GM12864 (cell line): ENCODE data around the gene CRYBA4.
"Not testable (repeated sequence)": the region's sequence is repeated elsewhere in the genome, so short reads cannot be mapped to it uniquely, and the experiment has no call there.

Experiments used
- DNase-seq: peaks from one replicate; pipeline ENCODE4 v3.0.0-alpha.2; 2011; ENCODE audit warnings: low read depth
- H3K4me3 ChIP-seq: 2 replicates; pipeline ENCODE4 v1.5.1; 2011; ENCODE audit warnings: mild to moderate bottlenecking, low read depth, low read length, control low read depth
- TF ChIP-seq, protein P1 (sequence below): IDR thresholded peaks from 2 replicates; pipeline ENCODE4 v1.5.1; 2011; ENCODE audit warnings: low read depth, mild to moderate bottlenecking, moderate library complexity, low read length, control low read depth, inconsistent platforms; ENCODE audit errors: missing control alignments

CRYBA4 gene

DNA sequence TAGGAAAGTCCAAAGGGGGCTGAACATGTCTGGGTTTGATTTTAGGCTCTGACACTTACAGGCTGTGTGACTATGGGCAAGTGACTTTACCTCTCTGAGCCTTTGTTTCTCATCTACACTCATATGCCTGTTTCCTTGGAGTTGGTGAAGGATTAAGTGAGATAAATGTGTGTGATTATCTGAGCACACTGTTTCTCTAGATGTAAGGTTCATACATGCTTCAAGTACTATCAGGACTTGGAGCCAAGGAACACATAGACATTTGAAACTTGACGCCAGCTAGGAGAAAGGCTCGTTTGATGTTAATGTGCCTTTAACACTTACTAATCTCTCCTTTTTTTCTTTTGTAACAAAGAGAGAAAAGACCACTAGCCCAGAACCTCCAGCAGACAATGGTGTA lies 13.6 kb upstream of the CRYBA4 start:
- TF ChIP-seq, protein P1, sequence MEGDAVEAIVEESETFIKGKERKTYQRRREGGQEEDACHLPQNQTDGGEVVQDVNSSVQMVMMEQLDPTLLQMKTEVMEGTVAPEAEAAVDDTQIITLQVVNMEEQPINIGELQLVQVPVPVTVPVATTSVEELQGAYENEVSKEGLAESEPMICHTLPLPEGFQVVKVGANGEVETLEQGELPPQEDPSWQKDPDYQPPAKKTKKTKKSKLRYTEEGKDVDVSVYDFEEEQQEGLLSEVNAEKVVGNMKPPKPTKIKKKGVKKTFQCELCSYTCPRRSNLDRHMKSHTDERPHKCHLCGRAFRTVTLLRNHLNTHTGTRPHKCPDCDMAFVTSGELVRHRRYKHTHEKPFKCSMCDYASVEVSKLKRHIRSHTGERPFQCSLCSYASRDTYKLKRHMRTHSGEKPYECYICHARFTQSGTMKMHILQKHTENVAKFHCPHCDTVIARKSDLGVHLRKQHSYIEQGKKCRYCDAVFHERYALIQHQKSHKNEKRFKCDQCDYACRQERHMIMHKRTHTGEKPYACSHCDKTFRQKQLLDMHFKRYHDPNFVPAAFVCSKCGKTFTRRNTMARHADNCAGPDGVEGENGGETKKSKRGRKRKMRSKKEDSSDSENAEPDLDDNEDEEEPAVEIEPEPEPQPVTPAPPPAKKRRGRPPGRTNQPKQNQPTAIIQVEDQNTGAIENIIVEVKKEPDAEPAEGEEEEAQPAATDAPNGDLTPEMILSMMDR: no peak
- no peak overlapping the region for H3K4me3 ChIP-seq
- DNase-seq: no peak

DNA sequence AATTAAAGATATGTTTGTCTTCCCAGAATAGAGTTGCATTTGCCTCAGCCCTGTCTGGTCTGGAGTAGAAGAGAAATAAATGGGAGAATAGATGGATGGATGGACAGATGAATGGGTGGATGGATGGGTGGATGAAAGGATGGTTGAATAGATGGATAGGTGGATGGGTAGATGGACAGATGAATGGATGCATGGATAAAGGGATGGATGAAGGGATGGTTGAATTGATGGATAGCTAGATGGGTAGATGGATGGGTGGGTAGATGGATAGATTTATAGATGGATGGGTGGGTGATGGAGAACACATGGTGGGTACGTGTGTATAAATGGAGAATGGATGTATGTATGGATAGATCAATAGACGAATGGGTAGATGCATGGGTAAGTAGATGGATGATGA lies 12.5 kb upstream of the CRYBA4 start:
- no peak overlapping the region for H3K4me3 ChIP-seq
- DNase-seq: no peak
- TF ChIP-seq, protein P1: no peak

DNA sequence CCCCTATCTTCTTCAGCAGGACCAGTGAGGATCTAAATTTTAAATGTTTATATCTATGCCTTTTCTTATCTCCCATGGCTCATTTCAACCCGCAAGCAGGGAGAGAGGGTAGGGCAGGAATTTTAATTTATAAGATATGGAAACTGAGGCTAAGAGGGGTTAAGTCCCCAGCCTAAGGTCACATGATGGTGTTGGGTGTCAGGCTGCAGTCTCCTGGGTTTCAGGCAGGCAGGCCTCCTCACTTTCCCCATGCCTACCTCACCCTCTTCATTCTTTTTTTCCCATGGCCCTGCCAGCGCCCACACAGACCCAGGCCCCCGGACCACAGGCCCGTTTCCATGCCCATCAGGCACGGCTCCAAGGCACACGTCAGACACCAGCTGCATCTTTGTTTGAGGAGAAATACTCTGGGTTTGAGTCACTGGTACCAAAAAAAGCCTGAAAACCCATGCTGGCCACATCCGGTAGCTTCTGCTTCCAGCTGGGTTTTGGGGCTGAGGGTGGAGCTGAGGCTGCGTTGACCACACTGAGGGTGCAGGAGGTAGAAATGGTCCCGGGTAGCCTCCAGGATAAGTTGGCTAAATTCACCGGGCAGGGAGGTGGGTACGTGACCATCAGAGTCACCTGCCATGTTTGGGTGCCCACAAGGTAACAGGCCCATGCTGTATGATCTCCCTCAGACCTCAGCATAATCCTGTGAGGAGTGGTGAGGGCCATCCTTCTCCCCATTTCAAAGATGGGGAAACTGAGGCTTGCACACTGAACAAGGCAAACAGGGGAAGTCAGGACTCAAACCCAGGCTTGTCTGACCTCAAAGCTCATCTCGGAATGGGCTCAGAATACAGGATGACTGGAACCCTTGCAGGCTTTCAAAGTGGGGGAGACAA lies 11.4 kb upstream of the CRYBA4 start:
- TF ChIP-seq, protein P1: no peak
- H3K4me3 ChIP-seq: 0 out of 2 replicates have a peak overlapping the region, but pooled peaks have one; percentile 9
- DNase-seq: peak; percentile 87

DNA sequence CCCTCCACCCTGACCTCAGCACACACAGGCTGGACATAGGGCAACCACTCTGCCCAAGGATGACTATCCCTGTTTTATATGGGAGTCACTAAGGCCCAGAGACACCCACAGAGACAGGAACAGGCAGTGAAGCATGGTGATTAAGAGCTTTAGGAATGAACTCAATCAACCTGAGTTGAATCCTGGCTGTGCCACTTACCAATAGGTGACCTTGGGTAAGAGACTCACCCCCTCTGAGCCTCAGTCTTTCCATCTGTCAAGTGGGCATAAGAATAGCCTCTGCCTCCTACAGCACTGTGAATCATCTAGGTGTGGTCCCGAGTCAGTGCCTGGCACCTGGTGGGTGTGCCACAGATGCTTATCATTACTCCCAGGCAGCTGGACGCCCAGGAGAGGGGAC lies 10.8 kb upstream of the CRYBA4 start:
- TF ChIP-seq, protein P1: no peak
- no peak for DNase-seq
- no peak overlapping the region for H3K4me3 ChIP-seq

DNA sequence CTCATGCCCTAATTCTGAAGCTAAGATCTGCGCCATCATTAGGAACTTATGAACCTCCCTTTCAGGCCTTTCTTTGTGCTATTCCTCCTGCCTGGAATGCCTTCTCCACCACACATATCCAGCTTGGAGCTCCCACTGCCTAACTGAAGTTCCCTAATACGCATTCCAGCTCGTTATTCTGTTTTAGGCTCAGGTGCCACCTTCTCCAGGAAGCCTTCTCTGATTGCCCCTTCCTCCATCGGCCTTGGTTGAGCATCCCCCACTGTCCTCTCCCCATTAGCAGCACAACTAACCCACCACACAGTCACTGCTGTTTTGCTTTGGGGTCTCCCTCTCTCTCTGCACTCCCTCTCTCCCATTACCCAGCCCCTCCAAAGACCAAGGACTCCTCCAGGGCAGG lies 9.1 kb upstream of the CRYBA4 start:
- DNase-seq: no peak
- H3K4me3 ChIP-seq: no peak overlapping the region
- TF ChIP-seq, protein P1: no peak

DNA sequence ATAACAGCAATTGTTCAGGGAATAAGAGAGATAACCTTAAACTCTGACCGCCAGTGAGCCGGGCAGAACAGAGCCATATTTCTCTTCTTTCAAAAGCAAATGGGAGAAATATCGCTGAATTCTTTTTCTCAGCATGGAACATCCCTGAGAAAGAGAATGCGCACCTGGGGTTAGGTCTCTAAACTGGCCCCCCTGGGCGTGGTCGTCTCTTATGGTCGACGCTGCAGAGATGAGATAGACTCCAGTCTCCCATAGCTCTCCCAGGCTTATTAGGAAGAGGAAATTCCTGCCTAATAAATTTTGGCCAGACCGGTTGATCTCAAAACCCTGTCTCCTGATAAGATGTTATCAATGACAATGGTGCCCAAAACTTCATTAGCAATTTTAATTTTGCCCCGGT lies 8.0 kb upstream of the CRYBA4 start:
- not testable (repeated sequence) for DNase-seq, H3K4me3 ChIP-seq

DNA sequence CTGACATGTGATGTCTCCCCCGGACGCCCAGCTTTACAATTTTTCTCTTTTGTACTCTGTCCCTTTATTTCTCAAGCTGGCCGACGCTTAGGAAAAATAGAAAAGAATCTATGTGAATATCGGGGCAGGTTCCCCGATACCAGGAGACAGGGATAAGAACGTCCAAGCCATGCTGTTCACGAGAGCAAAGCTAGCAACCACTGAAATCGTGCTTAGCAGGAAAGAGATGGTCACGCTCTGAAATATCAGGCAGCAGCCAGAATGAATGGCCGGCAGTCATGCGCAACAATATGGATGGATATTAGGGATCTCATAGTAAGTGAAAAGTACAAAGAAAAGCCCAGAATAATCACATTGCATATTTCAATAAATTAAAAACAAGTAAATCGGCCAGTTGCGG lies 7.4 kb upstream of the CRYBA4 start:
- no peak for DNase-seq
- no peak overlapping the region for H3K4me3 ChIP-seq
- TF ChIP-seq, protein P1: no peak
